ENCODE data around the gene ELF3. TPM values are rescaled to one million over a fixed set of nuclear protein-coding genes. Genes with fewer than 3 reads are reported as not detected.

Gene ELF3
- total RNA-seq, 1 experiment from 2014 or later, result 0.19 TPM

DNA sequence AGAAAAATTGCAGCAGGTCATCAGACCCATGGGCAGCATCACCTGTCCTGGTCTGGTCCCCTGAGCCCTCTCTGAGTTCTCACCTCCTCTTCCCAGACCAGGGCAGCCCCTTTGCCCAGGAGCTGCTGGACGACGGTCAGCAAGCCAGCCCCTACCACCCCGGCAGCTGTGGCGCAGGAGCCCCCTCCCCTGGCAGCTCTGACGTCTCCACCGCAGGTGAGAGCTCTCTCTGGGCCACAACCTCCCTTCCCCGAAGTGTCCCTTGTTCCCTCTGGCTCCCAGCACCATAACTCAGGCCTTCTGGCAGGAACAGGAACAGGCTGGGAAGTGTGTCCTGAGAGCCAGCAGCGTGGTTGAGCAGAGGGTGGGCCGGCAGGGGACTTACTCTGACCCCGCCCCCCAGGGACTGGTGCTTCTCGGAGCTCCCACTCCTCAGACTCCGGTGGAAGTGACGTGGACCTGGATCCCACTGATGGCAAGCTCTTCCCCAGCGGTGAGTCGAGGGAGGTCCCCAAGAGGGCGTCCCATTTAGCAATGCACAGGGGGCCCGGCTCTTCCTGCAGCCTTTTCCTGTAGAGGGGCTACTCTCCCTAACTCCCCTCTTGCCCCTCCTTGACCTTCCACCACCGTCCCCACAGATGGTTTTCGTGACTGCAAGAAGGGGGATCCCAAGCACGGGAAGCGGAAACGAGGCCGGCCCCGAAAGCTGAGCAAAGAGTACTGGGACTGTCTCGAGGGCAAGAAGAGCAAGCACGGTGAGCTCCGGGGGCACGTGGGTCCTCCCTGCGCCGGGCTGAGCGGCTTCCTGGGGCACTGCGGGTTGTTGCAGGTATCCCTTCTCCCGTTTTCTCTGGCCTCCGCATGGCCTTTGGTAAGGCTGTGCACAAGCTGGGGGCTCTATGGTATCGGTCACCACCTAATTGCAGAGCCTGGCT lies 2.4 kb downstream of the ELF3 start:
- Histone ChIP-seq H3K36me3 (ENCODE audit: insufficient read depth, low read length) (no peaks in the 10 kb centered on the region), H2AFZ (ENCODE audit: low read length) (no peak overlapping the region), H3K9ac (ENCODE audit: low read length) (no peak overlapping the region), H3K4me3 (ENCODE audit: low read length) (no peak overlapping the region), H4K20me1 (ENCODE audit: insufficient read depth, low read depth, low read length) (no peaks in the 10 kb centered on the region; the same call in 1 of the 2 replicates), H3K79me2 (ENCODE audit: low read length) (no peaks in the 10 kb centered on the region), H3K9me2 (replicated peaks; ENCODE audit: insufficient read depth, low read length) (no peaks in the 10 kb centered on the region), H3K9me3 (ENCODE audit: low read length) (no peaks in the 10 kb centered on the region), H3K4me2 (ENCODE audit: low read depth, low read length, poor library complexity, severe bottlenecking) (no peak overlapping the region), H3K27ac (ENCODE audit: low read length) (no peak overlapping the region), H3K27me3 (ENCODE audit: low read length) (no peaks in the 10 kb centered on the region), H3K4me1 (ENCODE audit: low read length) (peaks cover 12% of the 10 kb centered on the region)
- no peak for DNase-seq

- Histone ChIP-seq H3K27ac (ENCODE audit: low read length) (no peak overlapping the region), H3K27me3 (ENCODE audit: low read length) (no peaks in the 10 kb centered on the region), H2AFZ (ENCODE audit: low read length) (no peak overlapping the region), H3K4me3 (ENCODE audit: low read length) (no peak overlapping the region), H3K36me3 (ENCODE audit: insufficient read depth, low read length) (no peaks in the 10 kb centered on the region), H3K9me2 (replicated peaks; ENCODE audit: insufficient read depth, low read length) (no peaks in the 10 kb centered on the region), H3K79me2 (ENCODE audit: low read length) (no peaks in the 10 kb centered on the region), H3K4me2 (ENCODE audit: low read depth, low read length, poor library complexity, severe bottlenecking) (no peak overlapping the region), H3K9me3 (ENCODE audit: low read length) (no peaks in the 10 kb centered on the region), H4K20me1 (ENCODE audit: insufficient read depth, low read depth, low read length) (no peaks in the 10 kb centered on the region; the same call in 1 of the 2 replicates), H3K4me1 (ENCODE audit: low read length) (peaks cover 12% of the 10 kb centered on the region), H3K9ac (ENCODE audit: low read length) (no peak overlapping the region)
- DNase-seq, result no peak
Observed at GRCh38 chr1:202013603-202014002, 3.2 kb downstream of the ELF3 start.

DNA sequence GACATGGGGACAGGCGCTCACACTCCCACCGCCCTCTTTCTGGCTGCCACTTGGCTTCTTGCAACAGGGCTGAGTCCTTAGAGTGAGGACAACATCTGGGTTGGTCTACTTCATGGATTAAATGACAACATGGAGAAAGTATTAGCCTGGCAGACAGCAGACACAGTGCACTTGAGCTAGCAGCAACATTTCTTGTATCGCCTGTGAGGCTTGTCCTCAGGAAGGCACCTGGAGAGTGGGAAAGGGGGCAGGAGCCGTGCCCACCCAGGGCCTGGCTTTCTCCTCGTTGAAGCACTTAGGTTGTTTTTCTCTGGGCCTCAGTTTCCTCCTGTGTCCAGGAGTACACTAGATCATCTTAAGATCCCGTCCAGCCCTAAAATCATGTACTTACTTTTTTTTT lies 3.7 kb downstream of the ELF3 start:
- H3K27me3 ChIP-seq (ENCODE audit: low read length), result no peaks in the 10 kb centered on the region
- no peak overlapping the region for H2AFZ ChIP-seq (ENCODE audit: low read length)
- DNase-seq, result no peak
- H3K4me3 ChIP-seq (ENCODE audit: low read length), result no peak overlapping the region
- H3K9ac ChIP-seq (ENCODE audit: low read length), result no peak overlapping the region
- H4K20me1 ChIP-seq (ENCODE audit: insufficient read depth, low read depth, low read length), result no peaks in the 10 kb centered on the region; the same call in 1 of the 2 replicates
- no peaks in the 10 kb centered on the region for H3K9me3 ChIP-seq (ENCODE audit: low read length)
- H3K36me3 ChIP-seq (ENCODE audit: insufficient read depth, low read length), result no peaks in the 10 kb centered on the region
- no peak overlapping the region for H3K4me2 ChIP-seq (ENCODE audit: low read depth, low read length, poor library complexity, severe bottlenecking)
- no peak overlapping the region for H3K27ac ChIP-seq (ENCODE audit: low read length)
- H3K4me1 ChIP-seq (ENCODE audit: low read length), result peaks cover 12% of the 10 kb centered on the region
- H3K9me2 ChIP-seq (replicated peaks; ENCODE audit: insufficient read depth, low read length), result no peaks in the 10 kb centered on the region
- H3K79me2 ChIP-seq (ENCODE audit: low read length), result no peaks in the 10 kb centered on the region

DNA sequence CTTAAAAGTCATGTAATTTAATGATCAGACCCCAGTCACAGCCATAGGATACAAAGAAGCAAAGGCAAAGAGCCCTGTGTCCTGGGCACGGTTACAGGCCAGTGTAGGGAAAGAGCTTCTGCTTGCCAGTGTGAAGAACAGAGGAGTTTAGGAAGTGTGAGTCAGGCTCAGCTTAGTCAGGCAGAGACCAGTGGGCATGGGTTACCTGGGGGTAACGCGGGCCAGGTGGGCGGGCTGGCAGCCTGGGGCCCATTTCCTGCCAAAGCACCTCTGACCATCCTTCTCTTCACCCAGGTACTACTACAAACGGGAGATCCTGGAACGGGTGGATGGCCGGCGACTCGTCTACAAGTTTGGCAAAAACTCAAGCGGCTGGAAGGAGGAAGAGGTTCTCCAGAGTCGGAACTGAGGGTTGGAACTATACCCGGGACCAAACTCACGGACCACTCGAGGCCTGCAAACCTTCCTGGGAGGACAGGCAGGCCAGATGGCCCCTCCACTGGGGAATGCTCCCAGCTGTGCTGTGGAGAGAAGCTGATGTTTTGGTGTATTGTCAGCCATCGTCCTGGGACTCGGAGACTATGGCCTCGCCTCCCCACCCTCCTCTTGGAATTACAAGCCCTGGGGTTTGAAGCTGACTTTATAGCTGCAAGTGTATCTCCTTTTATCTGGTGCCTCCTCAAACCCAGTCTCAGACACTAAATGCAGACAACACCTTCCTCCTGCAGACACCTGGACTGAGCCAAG lies 4.7 kb downstream of the ELF3 start:
- Histone ChIP-seq H3K9ac (ENCODE audit: low read length) (no peak overlapping the region), H4K20me1 (ENCODE audit: insufficient read depth, low read depth, low read length) (no peaks in the 10 kb centered on the region), H3K9me2 (replicated peaks; ENCODE audit: insufficient read depth, low read length) (no peaks in the 10 kb centered on the region), H3K4me1 (ENCODE audit: low read length) (peaks cover 7% of the 10 kb centered on the region), H3K4me3 (ENCODE audit: low read length) (no peak overlapping the region), H3K4me2 (ENCODE audit: low read depth, low read length, poor library complexity, severe bottlenecking) (no peak overlapping the region), H3K36me3 (ENCODE audit: insufficient read depth, low read length) (no peaks in the 10 kb centered on the region), H2AFZ (ENCODE audit: low read length) (no peak overlapping the region), H3K9me3 (ENCODE audit: low read length) (no peaks in the 10 kb centered on the region), H3K27ac (ENCODE audit: low read length) (no peak overlapping the region), H3K79me2 (ENCODE audit: low read length) (no peaks in the 10 kb centered on the region), H3K27me3 (ENCODE audit: low read length) (no peaks in the 10 kb centered on the region)
- DNase-seq, result no peak

DNA sequence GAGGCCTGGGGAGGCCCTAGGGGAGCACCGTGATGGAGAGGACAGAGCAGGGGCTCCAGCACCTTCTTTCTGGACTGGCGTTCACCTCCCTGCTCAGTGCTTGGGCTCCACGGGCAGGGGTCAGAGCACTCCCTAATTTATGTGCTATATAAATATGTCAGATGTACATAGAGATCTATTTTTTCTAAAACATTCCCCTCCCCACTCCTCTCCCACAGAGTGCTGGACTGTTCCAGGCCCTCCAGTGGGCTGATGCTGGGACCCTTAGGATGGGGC lies 5.2 kb downstream of the ELF3 start:
- no peak overlapping the region for H3K27ac ChIP-seq (ENCODE audit: low read length)
- H3K4me1 ChIP-seq (ENCODE audit: low read length), result peaks cover 2% of the 10 kb centered on the region
- no peak overlapping the region for H3K9ac ChIP-seq (ENCODE audit: low read length)
- DNase-seq, result no peak
- H3K4me2 ChIP-seq (ENCODE audit: low read depth, low read length, poor library complexity, severe bottlenecking), result no peak overlapping the region
- no peaks in the 10 kb centered on the region for H3K79me2 ChIP-seq (ENCODE audit: low read length)
- no peaks in the 10 kb centered on the region for H3K9me2 ChIP-seq (replicated peaks; ENCODE audit: insufficient read depth, low read length)
- no peaks in the 10 kb centered on the region for H3K36me3 ChIP-seq (ENCODE audit: insufficient read depth, low read length)
- H3K27me3 ChIP-seq (ENCODE audit: low read length), result no peaks in the 10 kb centered on the region
- H3K4me3 ChIP-seq (ENCODE audit: low read length), result no peak overlapping the region
- no peaks in the 10 kb centered on the region for H4K20me1 ChIP-seq (ENCODE audit: insufficient read depth, low read depth, low read length)
- no peaks in the 10 kb centered on the region for H3K9me3 ChIP-seq (ENCODE audit: low read length)
- H2AFZ ChIP-seq (ENCODE audit: low read length), result no peak overlapping the region

GRCh38 chr1:202016022-202016810 lies 5.8 kb downstream of the ELF3 start:
- no peaks in the 10 kb centered on the region for H3K9me3 ChIP-seq (ENCODE audit: low read length)
- H2AFZ ChIP-seq (ENCODE audit: low read length), result no peak overlapping the region
- no peak overlapping the region for H3K9ac ChIP-seq (ENCODE audit: low read length)
- no peaks in the 10 kb centered on the region for H3K9me2 ChIP-seq (replicated peaks; ENCODE audit: insufficient read depth, low read length)
- no peak for DNase-seq
- no peaks in the 10 kb centered on the region for H3K79me2 ChIP-seq (ENCODE audit: low read length)
- H3K36me3 ChIP-seq (ENCODE audit: insufficient read depth, low read length), result no peaks in the 10 kb centered on the region
- no peaks in the 10 kb centered on the region for H4K20me1 ChIP-seq (ENCODE audit: insufficient read depth, low read depth, low read length)
- H3K4me3 ChIP-seq (ENCODE audit: low read length), result no peak overlapping the region
- no peak overlapping the region for H3K4me2 ChIP-seq (ENCODE audit: low read depth, low read length, poor library complexity, severe bottlenecking)
- no peaks in the 10 kb centered on the region for H3K27me3 ChIP-seq (ENCODE audit: low read length)
- H3K27ac ChIP-seq (ENCODE audit: low read length), result no peak overlapping the region
- H3K4me1 ChIP-seq (ENCODE audit: low read length), result no peaks in the 10 kb centered on the region

GRCh38 chr1:202016811-202017748 lies 6.7 kb downstream of the ELF3 start:
- Histone ChIP-seq H2AFZ (ENCODE audit: low read length) (no peak overlapping the region), H3K4me3 (ENCODE audit: low read length) (no peak overlapping the region), H3K27ac (ENCODE audit: low read length) (no peak overlapping the region), H4K20me1 (ENCODE audit: insufficient read depth, low read depth, low read length) (no peaks in the 10 kb centered on the region), H3K79me2 (ENCODE audit: low read length) (no peaks in the 10 kb centered on the region), H3K9me2 (replicated peaks; ENCODE audit: insufficient read depth, low read length) (no peaks in the 10 kb centered on the region), H3K9ac (ENCODE audit: low read length) (no peak overlapping the region), H3K4me1 (ENCODE audit: low read length) (no peaks in the 10 kb centered on the region), H3K27me3 (ENCODE audit: low read length) (no peaks in the 10 kb centered on the region), H3K4me2 (ENCODE audit: low read depth, low read length, poor library complexity, severe bottlenecking) (no peak overlapping the region), H3K36me3 (ENCODE audit: insufficient read depth, low read length) (no peaks in the 10 kb centered on the region), H3K9me3 (ENCODE audit: low read length) (no peaks in the 10 kb centered on the region)
- no peak for DNase-seq

Measured in Karpas-422 (cell line).